ENCODE results near the gene SLC2A8.

The SLC2A8 gene

GRCh38 chr9:127405344-127406125 lies 8.6 kb downstream of the SLC2A8 start:
- no peaks in the 10 kb centered on the region for H3K4me1 Mint-ChIP-seq (ENCODE audit: low read depth)
- H3K27ac Mint-ChIP-seq, result no peak overlapping the region
- no peaks in the 10 kb centered on the region for H3K36me3 Mint-ChIP-seq
- peaks cover 23% of the 10 kb centered on the region for H3K27me3 Mint-ChIP-seq
- H3K9me3 Mint-ChIP-seq (ENCODE audit: low read depth), result no peaks in the 10 kb centered on the region
- H3K4me3 Mint-ChIP-seq, result no peak overlapping the region

GRCh38 chr9:127406799-127407491 lies 10.0 kb downstream of the SLC2A8 start:
- H3K27me3 Mint-ChIP-seq, result peaks cover 20% of the 10 kb centered on the region
- H3K4me3 Mint-ChIP-seq, result no peak overlapping the region
- H3K9me3 Mint-ChIP-seq (ENCODE audit: low read depth), result no peaks in the 10 kb centered on the region
- no peaks in the 10 kb centered on the region for H3K4me1 Mint-ChIP-seq (ENCODE audit: low read depth)
- no peaks in the 10 kb centered on the region for H3K36me3 Mint-ChIP-seq
- no peak overlapping the region for H3K27ac Mint-ChIP-seq

GRCh38 chr9:127407492-127407843 lies 10.5 kb downstream of the SLC2A8 start:
- Mint-ChIP-seq H3K4me3 (no peak overlapping the region), H3K27me3 (peaks cover 21% of the 10 kb centered on the region), H3K9me3 (ENCODE audit: low read depth) (no peaks in the 10 kb centered on the region), H3K36me3 (no peaks in the 10 kb centered on the region), H3K4me1 (ENCODE audit: low read depth) (no peaks in the 10 kb centered on the region), H3K27ac (no peak overlapping the region)

- H3K36me3 Mint-ChIP-seq, result no peaks in the 10 kb centered on the region
- H3K4me1 Mint-ChIP-seq (ENCODE audit: low read depth), result no peaks in the 10 kb centered on the region
- peaks cover 31% of the 10 kb centered on the region for H3K27me3 Mint-ChIP-seq
- no peak overlapping the region for H3K27ac Mint-ChIP-seq
- H3K9me3 Mint-ChIP-seq (ENCODE audit: low read depth), result no peaks in the 10 kb centered on the region
- no peak overlapping the region for H3K4me3 Mint-ChIP-seq
Measured at GRCh38 chr9:127411122-127411521, 14.2 kb downstream of the SLC2A8 start.

GRCh38 chr9:127415141-127415540 lies 18.2 kb downstream of the SLC2A8 start:
- peaks cover 2% of the 10 kb centered on the region for H3K4me1 Mint-ChIP-seq (ENCODE audit: low read depth)
- no peaks in the 10 kb centered on the region for H3K36me3 Mint-ChIP-seq
- no peak overlapping the region for H3K4me3 Mint-ChIP-seq
- no peak overlapping the region for H3K27ac Mint-ChIP-seq
- H3K9me3 Mint-ChIP-seq (ENCODE audit: low read depth), result no peaks in the 10 kb centered on the region
- peaks cover 24% of the 10 kb centered on the region for H3K27me3 Mint-ChIP-seq

DNA sequence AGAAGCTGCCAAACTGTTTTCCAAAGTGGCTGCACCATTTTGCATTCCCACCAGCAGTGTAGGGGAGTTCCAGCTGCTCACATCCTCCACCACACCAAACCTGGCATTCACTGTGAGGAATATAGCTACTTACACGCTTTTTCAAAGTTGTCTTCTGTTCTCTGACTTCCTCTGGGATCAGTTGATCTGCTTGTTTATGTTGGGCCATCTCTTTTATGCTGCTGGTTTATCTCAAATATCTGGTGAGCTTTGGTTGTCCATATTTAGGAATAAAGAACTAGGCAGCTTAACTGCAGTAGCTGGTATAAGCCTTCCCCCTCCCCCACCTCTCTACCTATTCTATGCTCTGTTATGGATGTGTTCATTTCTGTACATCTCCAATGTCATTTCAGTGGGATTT lies 18.7 kb downstream of the SLC2A8 start:
- Mint-ChIP-seq H3K27me3 (peaks cover 24% of the 10 kb centered on the region), H3K4me1 (ENCODE audit: low read depth) (peaks cover 2% of the 10 kb centered on the region), H3K36me3 (no peaks in the 10 kb centered on the region), H3K4me3 (no peak overlapping the region), H3K9me3 (ENCODE audit: low read depth) (no peaks in the 10 kb centered on the region), H3K27ac (no peak overlapping the region)

- Mint-ChIP-seq H3K27ac (no peak overlapping the region), H3K4me1 (ENCODE audit: low read depth) (peaks cover 2% of the 10 kb centered on the region), H3K27me3 (peaks cover 15% of the 10 kb centered on the region), H3K9me3 (ENCODE audit: low read depth) (no peaks in the 10 kb centered on the region), H3K4me3 (no peak overlapping the region), H3K36me3 (no peaks in the 10 kb centered on the region)
Measured at GRCh38 chr9:127417131-127418036, 20.4 kb downstream of the SLC2A8 start.

DNA sequence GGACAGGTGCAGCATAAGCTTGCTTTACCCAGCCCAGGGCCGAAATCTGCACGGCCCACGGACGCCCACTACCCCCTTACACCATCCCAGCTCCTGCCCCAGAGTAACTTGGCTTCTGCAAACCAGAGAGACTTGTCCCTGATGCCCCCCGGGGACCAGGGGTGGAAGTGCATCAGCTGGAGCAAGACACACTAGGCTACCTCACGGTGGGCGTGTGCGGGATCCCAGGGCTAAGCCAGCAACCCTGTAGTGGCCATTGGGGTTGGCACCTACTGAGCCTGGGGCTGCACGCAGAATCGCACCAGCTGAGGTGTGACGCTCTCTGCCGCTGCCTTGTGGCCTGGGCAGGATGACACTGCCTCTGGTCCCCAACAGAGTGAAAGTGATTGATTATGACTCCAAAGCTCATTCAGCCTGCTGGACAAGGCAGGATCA lies 21.1 kb downstream of the SLC2A8 start:
- H3K36me3 Mint-ChIP-seq, result no peaks in the 10 kb centered on the region

GRCh38 chr9:127419348-127419747 lies 22.4 kb downstream of the SLC2A8 start:
- Mint-ChIP-seq H3K27ac (no peak overlapping the region), H3K9me3 (ENCODE audit: low read depth) (no peaks in the 10 kb centered on the region), H3K36me3 (no peaks in the 10 kb centered on the region), H3K27me3 (peaks cover 7% of the 10 kb centered on the region), H3K4me3 (no peak overlapping the region), H3K4me1 (ENCODE audit: low read depth) (peaks cover 8% of the 10 kb centered on the region)

More for the DNA sequence above, 21.1 kb downstream of the SLC2A8 start:
- peak overlapping the region; percentile 42 for H3K4me3 Mint-ChIP-seq
- H3K27me3 Mint-ChIP-seq, result peaks cover 14% of the 10 kb centered on the region
- H3K4me1 Mint-ChIP-seq (ENCODE audit: low read depth), result peaks cover 6% of the 10 kb centered on the region
- H3K27ac Mint-ChIP-seq, result no peak overlapping the region
- no peaks in the 10 kb centered on the region for H3K9me3 Mint-ChIP-seq (ENCODE audit: low read depth)

DNA sequence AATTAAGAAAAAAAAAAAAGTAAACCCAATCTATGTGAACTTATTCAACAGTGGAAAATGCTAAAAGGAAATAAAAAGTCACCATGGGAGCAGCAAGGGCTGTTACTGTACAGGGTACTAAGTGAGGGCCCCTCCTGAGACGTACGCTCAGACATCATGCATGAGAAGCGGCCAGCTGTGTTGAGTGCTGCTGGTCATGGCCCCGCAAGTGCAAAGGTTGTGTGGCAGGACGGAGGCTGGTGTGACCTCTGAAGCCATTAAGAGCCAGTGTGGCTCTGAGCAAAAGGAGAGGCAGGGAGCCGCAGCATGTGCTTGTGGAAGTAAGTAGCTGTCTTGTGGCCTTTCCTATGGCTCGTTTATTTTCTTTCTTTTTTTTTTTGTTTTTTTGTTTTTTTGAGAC lies 24.1 kb downstream of the SLC2A8 start:
- Mint-ChIP-seq H3K27ac (no peak overlapping the region), H3K4me3 (no peak overlapping the region), H3K27me3 (no peaks in the 10 kb centered on the region), H3K36me3 (peaks cover 2% of the 10 kb centered on the region), H3K4me1 (ENCODE audit: low read depth) (peaks cover 22% of the 10 kb centered on the region), H3K9me3 (ENCODE audit: low read depth) (no peaks in the 10 kb centered on the region)

DNA sequence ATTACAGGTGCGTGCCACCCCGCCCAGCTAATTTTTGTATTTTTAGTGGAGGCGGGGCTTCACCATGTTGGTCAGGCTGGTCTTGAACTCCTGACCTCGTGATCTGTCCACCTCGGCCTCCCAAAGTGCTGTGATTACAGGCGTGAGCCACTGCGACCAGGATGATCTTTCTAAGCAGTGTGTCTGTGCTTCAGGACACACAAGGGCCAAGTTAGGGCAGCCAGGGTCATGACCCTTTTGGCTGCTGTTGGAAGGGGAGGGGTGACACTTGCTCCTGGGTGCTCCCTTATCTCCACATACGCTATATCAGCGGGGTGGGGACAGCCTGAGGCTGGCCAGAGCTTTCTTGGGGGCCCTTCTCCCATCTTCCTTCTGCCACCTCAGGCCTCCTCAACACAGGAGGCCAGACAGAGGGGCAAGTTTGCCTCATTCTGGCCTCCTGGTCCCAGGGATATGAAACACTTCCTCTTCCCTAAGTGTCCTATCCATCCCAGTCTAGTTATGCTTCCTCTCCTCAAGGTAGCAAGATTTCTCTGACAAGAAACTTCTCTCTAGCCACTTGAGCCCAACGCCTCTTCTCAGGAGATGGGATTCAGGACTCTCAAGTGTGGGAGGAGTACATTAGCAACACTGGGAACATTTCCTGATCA lies 25.3 kb downstream of the SLC2A8 start:
- H3K9me3 Mint-ChIP-seq (ENCODE audit: low read depth), result no peaks in the 10 kb centered on the region
- peaks cover 7% of the 10 kb centered on the region for H3K36me3 Mint-ChIP-seq
- H3K27me3 Mint-ChIP-seq, result no peaks in the 10 kb centered on the region
- no peak overlapping the region for H3K27ac Mint-ChIP-seq
- peaks cover 32% of the 10 kb centered on the region for H3K4me1 Mint-ChIP-seq (ENCODE audit: low read depth)
- H3K4me3 Mint-ChIP-seq, result no peak overlapping the region

DNA sequence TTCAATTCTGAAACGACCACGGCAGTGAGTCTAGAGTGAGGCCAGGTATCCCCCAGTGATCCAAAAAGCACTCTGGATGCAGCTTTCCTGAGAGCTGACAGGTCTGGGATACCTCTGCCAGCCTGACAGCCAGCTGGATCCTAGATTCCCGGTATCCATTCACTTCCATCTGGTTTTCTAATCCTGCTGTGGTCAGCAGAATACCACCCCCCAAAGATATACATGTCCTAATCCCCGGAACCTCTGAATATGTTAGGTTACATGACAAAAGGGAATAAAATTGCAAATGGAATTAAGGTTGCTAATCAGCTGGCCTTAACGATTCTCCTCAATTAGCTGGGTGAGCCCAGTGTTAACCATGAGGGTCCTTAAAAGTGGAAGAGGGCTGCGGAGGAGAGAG lies 25.8 kb downstream of the SLC2A8 start:
- Mint-ChIP-seq H3K27me3 (no peaks in the 10 kb centered on the region), H3K36me3 (peaks cover 8% of the 10 kb centered on the region), H3K4me3 (peak overlapping the region; percentile 98), H3K9me3 (ENCODE audit: low read depth) (no peaks in the 10 kb centered on the region), H3K27ac (no peak overlapping the region), H3K4me1 (ENCODE audit: low read depth) (peaks cover 36% of the 10 kb centered on the region)

GRCh38 chr9:127423476-127423933 lies 26.5 kb downstream of the SLC2A8 start:
- H3K27me3 Mint-ChIP-seq, result no peaks in the 10 kb centered on the region
- peak overlapping the region; percentile 99 for H3K27ac Mint-ChIP-seq
- peak overlapping the region; percentile 98 for H3K4me3 Mint-ChIP-seq
- H3K4me1 Mint-ChIP-seq (ENCODE audit: low read depth), result peaks cover 44% of the 10 kb centered on the region
- peaks cover 9% of the 10 kb centered on the region for H3K36me3 Mint-ChIP-seq
- H3K9me3 Mint-ChIP-seq (ENCODE audit: low read depth), result no peaks in the 10 kb centered on the region

- Mint-ChIP-seq H3K4me3 (peak within 1 kb of the TSS; percentile 98), H3K27ac (peak within 1 kb of the TSS; percentile 99), H3K36me3 (peaks cover 9% of the 10 kb centered on the region), H3K27me3 (no peaks in the 10 kb centered on the region), H3K4me1 (ENCODE audit: low read depth) (peaks cover 45% of the 10 kb centered on the region), H3K9me3 (ENCODE audit: low read depth) (no peaks in the 10 kb centered on the region)
Measured at GRCh38 chr9:127423934-127424675, 27.1 kb downstream of the SLC2A8 start, which contains the start of gene ZNF79. ZNF79 (plus strand) TSS chr9:127424382; CDS start chr9:127424788, 406 bp downstream.
